ENCODE data around the gene GABRB1.
"Not testable (repeated sequence)": the region's sequence is repeated elsewhere in the genome, so short reads cannot be mapped to it uniquely, and the experiment has no call there.

GABRB1 gene

DNA sequence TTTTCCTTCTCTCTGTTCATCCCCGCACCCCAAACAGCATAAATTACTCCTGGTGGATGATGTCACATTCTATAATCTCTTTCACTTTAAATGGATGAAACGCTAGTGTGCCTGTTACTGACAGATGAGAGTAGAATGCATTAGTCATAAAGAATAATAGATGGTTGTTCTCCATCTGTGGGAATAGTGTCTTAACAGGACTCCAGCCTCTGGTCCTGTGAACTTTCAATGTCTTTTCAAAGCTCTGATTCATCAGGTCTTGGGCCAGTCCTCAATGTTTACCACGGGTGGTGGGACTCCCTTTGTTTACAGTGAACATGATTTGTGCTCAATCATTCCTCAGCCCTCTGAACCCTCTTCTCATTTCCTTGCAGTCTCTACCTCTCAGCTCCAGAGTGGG is 182.6 kb downstream of the GABRB1 start:
- no peak for DNase-seq

DNA sequence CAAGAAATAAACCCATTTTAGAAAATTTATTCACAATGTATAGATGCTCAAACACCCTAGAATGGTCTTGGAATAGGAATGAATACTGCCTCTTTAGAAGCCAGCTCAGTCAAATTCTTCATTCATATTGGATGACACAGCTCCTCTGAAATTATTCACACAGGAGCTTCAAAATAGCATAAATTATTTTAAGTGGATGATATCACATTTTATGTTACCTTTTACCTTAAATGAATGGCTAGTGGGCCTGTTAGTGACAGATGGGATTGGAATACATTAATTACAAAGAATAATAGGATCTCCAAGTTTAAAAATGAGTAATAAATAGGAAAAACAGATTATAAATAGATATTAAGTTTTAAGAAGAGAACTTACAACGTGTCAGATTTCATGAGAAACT is 184.4 kb downstream of the GABRB1 start:
- DNase-seq = no peak

DNA sequence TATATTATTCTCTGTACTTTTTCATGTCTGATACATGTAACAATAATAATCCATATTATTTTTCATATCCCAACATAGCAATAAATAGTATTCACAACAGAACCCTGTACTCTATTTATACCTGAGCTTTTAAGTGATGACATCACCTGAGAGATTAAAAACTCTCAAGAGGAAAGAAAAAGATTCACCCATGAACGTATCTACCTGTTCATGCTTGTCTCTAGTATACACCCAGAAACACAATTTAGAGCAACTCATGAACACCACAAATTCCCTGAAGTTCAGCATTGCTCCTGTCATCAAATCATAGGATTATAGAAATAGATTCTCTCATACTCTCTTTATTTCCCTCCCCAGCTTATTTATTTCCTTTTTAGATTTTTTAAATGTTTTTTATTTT is 185.9 kb downstream of the GABRB1 start:
- DNase-seq = no peak

DNA sequence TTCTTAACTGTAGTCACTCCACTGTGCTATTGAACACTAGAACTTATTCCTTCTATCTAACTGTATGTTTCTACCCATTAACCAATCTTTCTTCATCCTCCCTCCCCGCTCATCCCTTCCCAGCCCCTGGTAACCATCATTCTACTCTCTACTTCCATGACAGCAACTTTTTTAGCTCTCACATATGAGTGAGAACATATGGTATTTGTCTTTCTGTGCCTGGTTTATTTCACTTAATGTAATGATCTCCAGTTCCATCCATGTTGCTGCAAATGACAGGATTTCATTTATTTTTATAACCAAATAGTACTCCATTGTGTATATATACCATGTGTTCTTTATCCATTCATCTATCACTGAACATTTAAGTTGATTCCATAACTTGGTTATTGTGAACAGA is 186.5 kb downstream of the GABRB1 start:
- DNase-seq = no peak

- DNase-seq = no peak
These were observed 187.3 kb downstream of the GABRB1 start for GRCh38 chr4:47218631-47219030.

- no peak for DNase-seq
These were observed 188.2 kb downstream of the GABRB1 start for GRCh38 chr4:47219586-47219985.

- no peak for DNase-seq
These were observed 190.4 kb downstream of the GABRB1 start for GRCh38 chr4:47221721-47222120.

DNA sequence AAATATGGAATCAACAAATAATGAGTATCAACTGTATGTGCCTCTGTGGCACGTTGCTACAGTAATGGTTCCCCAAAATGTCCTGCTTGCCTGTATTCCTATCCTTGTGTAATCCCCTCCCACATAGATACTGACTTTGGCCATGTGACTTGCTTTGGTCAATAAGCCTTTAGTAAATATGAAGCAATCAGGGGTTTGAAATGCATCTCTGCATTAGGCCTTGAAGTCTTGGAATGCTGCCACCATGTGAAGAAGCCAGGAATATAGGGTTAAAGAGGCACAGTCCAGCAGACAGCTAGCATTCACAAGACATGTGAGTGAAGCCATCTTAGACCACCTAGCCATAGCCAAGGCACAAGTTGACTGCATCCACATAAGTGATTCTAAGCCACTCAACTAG is 190.9 kb downstream of the GABRB1 start:
- DNase-seq = no peak

DNA sequence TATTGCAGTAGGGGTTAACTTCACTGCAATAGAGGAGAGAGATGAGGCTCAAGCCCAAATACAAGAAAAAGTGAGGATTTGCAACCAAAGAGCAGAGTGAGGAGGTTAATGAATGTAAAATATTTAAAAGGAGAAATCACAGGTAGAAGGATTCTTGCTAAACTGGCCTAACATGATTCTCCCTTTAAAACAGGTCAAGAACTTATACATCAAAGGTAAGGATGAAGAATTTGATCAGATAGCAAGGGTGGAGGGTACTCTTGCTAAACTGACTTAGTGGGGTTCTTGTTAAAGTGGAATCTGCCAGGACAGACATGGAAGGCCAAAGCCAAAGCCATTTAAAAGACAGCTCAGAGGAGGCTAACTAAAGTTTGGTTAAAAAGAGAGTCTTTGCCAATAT is 193.0 kb downstream of the GABRB1 start:
- DNase-seq = no peak

- no peak for DNase-seq
These were observed 204.4 kb downstream of the GABRB1 start for GRCh38 chr4:47235721-47236120.

DNA sequence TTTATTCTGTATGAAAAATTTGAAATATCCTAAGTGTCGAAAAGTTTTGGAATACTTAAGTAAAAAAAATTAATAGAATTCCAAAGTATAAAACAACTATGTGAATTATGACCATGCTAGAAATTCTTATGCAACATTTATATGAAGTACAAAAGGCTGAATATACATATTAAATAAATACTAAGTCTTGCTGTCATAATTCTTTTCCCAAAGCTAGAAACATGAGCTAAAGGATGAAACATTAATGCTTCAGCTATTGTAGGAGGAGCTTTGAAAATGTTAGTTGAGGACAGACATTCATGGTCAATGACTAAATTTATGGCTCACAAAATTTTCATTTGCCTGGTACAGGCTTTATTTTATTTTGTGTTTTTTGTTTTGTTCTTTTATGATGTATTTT is 207.3 kb downstream of the GABRB1 start:
- no peak for DNase-seq

GRCh38 chr4:47239649-47240048 is 208.3 kb downstream of the GABRB1 start:
- no peak for DNase-seq

GRCh38 chr4:47251348-47252135 is 220.2 kb downstream of the GABRB1 start:
- DNase-seq = no peak

DNA sequence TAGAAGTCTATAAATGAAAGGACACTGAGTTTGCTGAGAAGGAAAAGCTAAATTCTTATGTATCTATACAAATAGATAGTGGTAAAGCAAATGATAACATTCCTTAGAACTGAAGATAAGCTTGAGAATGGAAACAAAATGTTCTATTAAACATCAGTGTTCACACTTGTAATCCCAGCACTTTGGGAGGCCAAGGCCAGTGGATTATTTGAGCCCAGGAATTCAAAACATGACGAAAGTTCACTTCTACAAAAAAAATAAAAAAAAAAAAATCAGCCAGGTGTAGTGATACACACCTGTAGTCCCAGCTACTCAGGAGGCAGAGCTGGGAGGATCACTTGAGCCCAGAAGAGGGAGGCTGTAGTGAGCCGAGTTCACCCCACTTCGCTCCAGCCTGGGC is 232.4 kb downstream of the GABRB1 start:
- no peak for DNase-seq

GRCh38 chr4:47270201-47270888 is 239.0 kb downstream of the GABRB1 start:
- DNase-seq = no peak

- no peak for DNase-seq
These were observed 239.9 kb downstream of the GABRB1 start for GRCh38 chr4:47271291-47271690.

- DNase-seq = no peak
These were observed 243.5 kb downstream of the GABRB1 start for GRCh38 chr4:47274901-47275300.

- no peak for DNase-seq
These were observed 244.2 kb downstream of the GABRB1 start for GRCh38 chr4:47275595-47275994.

DNA sequence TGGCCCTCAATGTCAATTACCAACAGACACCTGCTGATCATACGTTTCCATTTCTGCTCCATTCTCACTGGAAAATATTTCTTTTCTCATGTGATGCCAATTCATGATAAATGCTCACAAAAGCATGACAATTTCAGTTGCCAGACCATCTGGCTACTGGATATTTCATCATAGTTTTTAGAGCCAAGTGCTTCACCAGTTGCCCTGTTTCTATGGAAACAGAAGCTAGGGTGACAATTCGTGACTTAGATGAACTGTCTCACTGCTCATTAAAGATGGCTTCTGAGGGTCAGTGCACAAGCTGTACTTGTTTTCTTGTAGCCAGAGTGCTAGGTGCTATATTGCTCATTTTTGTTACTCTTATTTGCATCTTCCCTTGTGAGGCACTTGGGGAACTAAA is 247.3 kb downstream of the GABRB1 start:
- no peak for DNase-seq

- no peak for DNase-seq
These were observed 256.4 kb downstream of the GABRB1 start for GRCh38 chr4:47287735-47288134.

- no peak for DNase-seq
These were observed 258.4 kb downstream of the GABRB1 start for GRCh38 chr4:47289805-47290204.

GRCh38 chr4:47290873-47291272 is 259.5 kb downstream of the GABRB1 start:
- not testable (repeated sequence) for DNase-seq

DNA sequence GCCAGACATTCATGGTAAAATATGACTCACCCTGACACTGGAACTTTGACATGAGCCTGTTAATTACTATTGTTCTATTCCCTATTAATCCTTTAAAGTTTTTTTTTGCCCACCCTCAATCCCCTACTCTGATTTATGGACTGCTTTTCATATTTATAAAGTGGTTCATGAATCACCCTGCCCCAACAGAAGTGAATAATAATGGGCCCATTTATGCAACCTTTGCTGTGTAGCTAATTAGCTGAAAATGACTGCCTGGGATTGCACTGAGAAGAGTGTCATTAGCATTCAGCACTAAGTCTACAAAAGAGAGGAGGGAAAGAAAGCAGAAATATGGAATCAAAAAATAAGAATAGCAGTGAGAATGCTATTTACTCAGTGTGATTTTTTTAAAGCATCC is 277.8 kb downstream of the GABRB1 start:
- DNase-seq = no peak

DNA sequence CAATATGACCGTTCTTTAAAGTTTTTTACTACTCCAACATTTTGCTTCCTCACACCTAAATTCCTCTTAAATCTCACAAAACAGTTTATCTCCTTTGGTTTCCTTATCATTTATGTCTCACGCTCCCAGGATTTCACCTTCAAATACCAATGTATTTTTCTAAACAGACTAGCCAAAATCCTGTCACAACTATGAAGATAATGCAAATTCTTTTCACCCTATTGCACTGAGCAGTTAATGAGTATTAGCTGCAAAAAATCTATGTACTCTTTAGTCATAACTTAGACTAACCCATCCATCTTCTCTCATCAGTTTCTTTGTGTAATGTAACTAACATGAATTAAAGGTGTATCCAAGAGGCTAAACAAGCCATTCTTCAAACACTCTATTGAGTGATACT is 280.8 kb downstream of the GABRB1 start:
- DNase-seq = no peak

DNA sequence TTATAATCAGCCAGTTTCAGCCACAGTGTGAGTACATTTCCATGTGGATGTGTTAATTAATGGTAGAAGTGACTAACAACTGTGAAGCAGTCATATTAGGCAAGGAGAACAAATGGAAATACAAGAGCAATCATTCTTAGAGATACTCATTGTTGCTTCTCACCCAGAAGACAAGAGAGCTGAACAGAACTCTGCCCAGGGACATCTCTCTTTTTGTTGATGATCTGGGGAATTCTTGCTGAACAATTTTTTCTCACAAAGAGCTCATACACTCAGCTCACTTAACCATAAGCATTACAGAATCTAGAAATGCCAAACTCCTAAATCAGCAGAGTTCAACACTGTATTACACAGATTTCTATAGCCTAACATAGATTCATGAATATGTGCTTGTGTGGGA is 282.0 kb downstream of the GABRB1 start:
- DNase-seq = no peak

Data from activated CD4-positive, alpha-beta T cell treated with anti-CD3 and anti-CD28 coated beads, Interleukin-2, amount 50 U/mL, for 48 hours (primary cell).